ENCODE data around the gene NPTX1.

Gene NPTX1

DNA sequence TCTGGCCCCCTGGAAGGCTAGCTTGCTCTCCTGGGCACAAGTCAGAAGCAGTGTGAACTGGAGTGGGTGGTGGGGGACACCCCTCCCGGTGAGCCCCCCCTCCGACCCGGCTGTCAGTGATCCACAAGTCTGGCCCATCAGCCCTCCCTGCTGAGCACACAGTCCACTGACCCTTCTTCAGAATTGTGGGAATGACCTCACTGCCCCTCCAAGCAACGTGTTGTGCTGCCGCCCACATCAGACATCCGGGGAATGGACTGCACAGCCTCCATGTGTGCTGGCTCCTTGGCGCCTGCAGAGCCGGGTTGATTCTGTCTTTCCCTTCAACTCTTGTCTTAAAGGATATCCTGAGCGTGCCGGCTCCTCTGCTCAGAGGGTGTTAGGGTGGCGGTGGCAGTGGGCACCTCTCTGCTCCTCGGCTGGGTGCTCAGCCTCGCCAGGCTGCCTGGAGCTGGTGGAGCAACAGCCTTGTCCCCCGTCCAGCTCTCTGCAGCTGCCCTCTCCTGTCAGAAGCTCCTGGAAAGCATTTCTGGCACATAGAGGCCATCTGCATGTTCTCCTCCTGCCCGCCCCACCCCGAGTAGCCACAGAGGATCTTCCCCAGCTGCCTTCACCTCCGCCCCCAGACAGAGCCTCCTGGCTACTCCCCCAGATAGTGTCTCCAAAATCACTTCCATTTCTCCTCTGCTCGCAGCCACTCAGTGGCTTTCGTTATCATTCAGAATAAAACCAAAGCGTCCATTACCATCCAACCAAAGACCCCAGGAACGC is 19.8 kb downstream of the NPTX1 start:
- DNase-seq, result no peak

DNA sequence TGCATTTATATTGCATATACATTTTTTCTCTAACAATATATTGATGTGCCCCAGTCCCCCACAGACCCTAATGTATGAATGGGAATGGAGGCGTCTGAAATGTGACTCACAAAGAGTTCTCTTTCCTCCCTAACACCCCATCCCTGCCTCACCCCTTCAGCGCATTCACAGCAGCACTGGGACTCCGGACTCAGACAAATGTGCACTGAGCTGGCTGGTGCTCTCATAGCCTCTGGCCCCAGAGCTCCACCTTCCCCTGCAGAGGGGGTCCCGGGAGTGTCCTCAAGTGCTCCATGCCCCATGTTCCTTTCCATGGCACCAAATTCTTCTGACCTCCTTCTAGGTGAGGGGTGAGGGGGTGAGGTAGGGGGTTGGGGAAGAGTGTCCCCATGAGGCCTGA is 20.6 kb downstream of the NPTX1 start:
- DNase-seq, result no peak

GRCh38 chr17:80455336-80455710 is 21.1 kb downstream of the NPTX1 start:
- DNase-seq, result peak; percentile 48

DNA sequence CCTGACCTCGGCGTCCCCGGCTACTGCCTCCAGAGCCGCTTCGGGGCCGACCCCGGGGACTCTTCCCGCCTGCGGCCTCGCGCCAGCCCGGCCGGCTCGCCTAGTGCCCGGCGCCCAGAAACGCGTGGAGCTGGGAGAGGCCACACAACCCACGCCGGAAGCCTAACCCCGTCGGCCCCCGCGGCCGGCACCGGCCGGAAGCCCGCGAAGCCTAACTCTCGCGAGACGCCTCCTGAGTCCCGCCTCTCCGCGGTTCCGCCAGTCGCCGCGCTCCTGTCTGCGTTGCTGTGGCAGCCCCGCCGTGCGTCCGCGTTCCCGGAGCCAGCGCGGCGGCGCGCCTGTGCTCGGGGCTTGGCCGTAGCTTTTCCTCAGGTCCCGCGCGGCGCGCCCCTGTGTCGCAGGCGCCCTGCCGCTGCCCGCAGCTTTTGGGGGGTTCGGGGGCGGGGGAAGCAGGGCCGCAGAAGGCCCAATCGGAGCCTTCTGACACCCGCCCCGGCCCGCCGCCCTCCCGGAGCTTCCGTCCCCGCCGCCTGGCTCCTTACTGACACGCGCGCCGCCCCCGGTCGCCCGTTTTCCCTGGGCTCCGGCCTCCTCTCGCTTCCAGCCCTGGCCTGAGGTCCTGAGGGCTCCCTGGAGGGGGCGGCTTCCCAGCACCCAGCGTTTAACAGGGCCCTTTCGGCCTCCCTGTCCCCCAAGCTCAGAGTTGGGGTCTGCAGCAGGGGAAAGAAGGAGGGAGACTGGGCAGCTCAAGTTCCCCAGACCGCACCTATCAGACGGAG is 21.7 kb downstream of the NPTX1 start:
- peak; percentile 93 for DNase-seq

GRCh38 chr17:80453998-80454556 is 22.3 kb downstream of the NPTX1 start:
- DNase-seq, result no peak

GRCh38 chr17:80453126-80453997 is 23.0 kb downstream of the NPTX1 start:
- no peak for DNase-seq

GRCh38 chr17:80452173-80452915 is 24.1 kb downstream of the NPTX1 start:
- DNase-seq, result no peak

- no peak for DNase-seq
Measured at GRCh38 chr17:80451104-80451775, 25.2 kb downstream of the NPTX1 start.

GRCh38 chr17:80449930-80450576 is 26.4 kb downstream of the NPTX1 start:
- DNase-seq, result no peak

- no peak for DNase-seq
Measured at GRCh38 chr17:80449194-80449929, 27.0 kb downstream of the NPTX1 start.

GRCh38 chr17:80447790-80448189 is 28.6 kb downstream of the NPTX1 start:
- no peak for DNase-seq

- no peak for DNase-seq
Measured at GRCh38 chr17:80446645-80447405, 29.6 kb downstream of the NPTX1 start.

- no peak for DNase-seq
Measured at GRCh38 chr17:80445726-80446110, 30.7 kb downstream of the NPTX1 start.

- DNase-seq, result no peak
Measured at GRCh38 chr17:80445007-80445725, 31.2 kb downstream of the NPTX1 start.

DNA sequence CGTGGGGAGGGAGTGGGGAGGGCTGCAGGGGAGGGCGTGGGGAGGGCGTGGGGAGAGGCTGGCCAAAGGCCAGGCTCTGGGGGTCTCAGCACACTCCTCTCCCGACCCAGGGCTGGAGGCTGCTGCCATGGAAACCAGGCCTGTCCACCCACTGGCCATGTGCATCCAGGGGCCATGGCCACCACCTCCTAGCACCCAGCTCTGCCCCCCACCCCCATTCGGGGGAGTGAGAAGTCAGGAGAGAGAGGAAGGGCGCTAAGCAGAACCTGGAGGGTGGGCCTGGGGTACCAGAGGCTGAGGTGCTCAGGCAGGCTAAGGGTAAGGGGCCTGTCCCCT is 31.8 kb downstream of the NPTX1 start:
- DNase-seq, result no peak

GRCh38 chr17:80443916-80444643 is 32.3 kb downstream of the NPTX1 start:
- DNase-seq, result no peak

- DNase-seq, result no peak
Measured at GRCh38 chr17:80443498-80443897, 32.9 kb downstream of the NPTX1 start.

DNA sequence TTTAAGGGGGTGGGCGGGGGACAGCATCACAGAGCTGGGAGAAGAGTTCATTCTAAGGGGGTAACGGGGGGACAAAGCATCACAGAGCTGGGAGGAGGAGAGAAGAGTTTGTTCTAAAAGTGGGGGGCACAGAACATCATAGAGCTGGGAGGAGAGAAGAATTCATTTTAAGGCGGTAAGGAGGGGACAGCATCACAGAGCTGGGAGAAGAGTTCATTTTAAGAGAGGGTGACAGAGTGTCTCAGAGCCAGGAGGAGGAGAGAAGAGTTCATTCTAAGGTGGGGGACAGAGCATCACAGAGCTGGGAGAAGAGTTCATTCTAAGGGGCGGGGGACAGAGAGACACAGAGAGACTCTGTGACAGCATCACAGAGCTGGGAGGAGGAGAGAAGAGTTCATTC is 33.6 kb downstream of the NPTX1 start:
- DNase-seq, result no peak

DNA sequence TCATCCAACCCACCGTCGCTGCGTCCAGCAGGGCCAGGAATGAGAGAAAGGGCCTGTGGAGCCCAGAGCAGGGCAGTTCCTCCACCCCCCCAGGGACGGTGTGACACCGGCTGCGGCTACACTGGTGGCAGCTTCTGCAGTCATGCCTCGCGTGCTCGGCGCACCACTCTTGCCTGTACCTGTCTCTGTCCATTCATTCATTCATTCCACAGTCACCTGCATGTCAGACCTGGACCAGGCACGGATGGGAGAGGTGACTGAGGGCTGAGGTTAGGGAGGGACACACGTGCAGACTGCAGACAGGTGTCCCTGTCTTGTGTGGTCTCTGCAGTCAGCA is 34.1 kb downstream of the NPTX1 start:
- DNase-seq, result no peak

Data from NCI-H2029 (cell line).